Type B pancreatic cell (in vitro differentiated cells): ENCODE data around the gene TRAIP. TPM values are rescaled to one million over a fixed set of nuclear protein-coding genes. Genes with fewer than 3 reads are reported as not detected.

Source experiments
- DNase-seq: peaks from one replicate; pipeline ENCODE4 v3.0.0; 2021; ENCODE audit warnings: mixed read lengths; ENCODE audit not compliant: unreplicated experiment; ENCODE audit errors: extremely low spot score
- H3K27ac Mint-ChIP-seq: 2 replicates; pipeline ENCODE4 v1.8.0; 2021; ENCODE audit warnings: mild to moderate bottlenecking, mixed read lengths
- H3K27me3 Mint-ChIP-seq: 2 replicates; pipeline ENCODE4 v1.8.0; 2021; ENCODE audit warnings: mixed read lengths
- H3K36me3 Mint-ChIP-seq: 2 replicates; pipeline ENCODE4 v1.8.0; 2021; ENCODE audit warnings: mixed read lengths
- H3K4me1 Mint-ChIP-seq: one replicate; pipeline ENCODE4 v1.8.0; 2021; ENCODE audit warnings: mixed read lengths; ENCODE audit not compliant: unreplicated experiment
- H3K4me3 Mint-ChIP-seq: 2 replicates; pipeline ENCODE4 v1.8.0; 2021; ENCODE audit warnings: mild to moderate bottlenecking, mixed read lengths
- H3K9me3 Mint-ChIP-seq: 2 replicates; pipeline ENCODE4 v1.8.0; 2021; ENCODE audit warnings: mixed read lengths
- CTCF ChIP-seq: fragments of 200-600 bp; sonication (generic); conservative IDR thresholded peaks from 2 replicates; pipeline ENCODE4 v1.5.0; 2021; ENCODE audit warnings: antibody characterized with exemption, mild to moderate bottlenecking
- total RNA-seq: library from RNA; stranded (reverse); gene quantifications from 2 replicates; pipeline ENCODE4 v1.2.1, GENCODE V29; 2021; ENCODE audit warnings: low replicate concordance

Gene TRAIP
- total RNA-seq, 1 donor from 2014 or later: 23.0 TPM

GRCh38 chr3:49799761-49800160 is 56.6 kb downstream of the TRAIP start, which contains the start of gene CDHR4:
CDHR4 (minus strand) TSS chr3:49799873; CDS start chr3:49799812, 61 bp downstream.
- peaks cover 5% of the 10 kb centered on the region for H3K4me1 Mint-ChIP-seq
- no peak for DNase-seq

GRCh38 chr3:49799105-49799504 is 57.3 kb downstream of the TRAIP start:
- Mint-ChIP-seq H3K27ac (no peak overlapping the region), H3K27me3 (peaks cover 27% of the 10 kb centered on the region), H3K36me3 (no peaks in the 10 kb centered on the region), H3K4me1 (peaks cover 4% of the 10 kb centered on the region), H3K4me3 (no peak overlapping the region), H3K9me3 (no peaks in the 10 kb centered on the region)
- no peak for TF ChIP-seq CTCF
- no peak for DNase-seq

More at GRCh38 chr3:49799761-49800160, 56.6 kb downstream of the TRAIP start, which contains the start of gene CDHR4:
- no peaks in the 10 kb centered on the region for H3K9me3 Mint-ChIP-seq
- no peak within 1 kb of the TSS for H3K27ac Mint-ChIP-seq
- peaks cover 30% of the 10 kb centered on the region for H3K27me3 Mint-ChIP-seq
- no peaks in the 10 kb centered on the region for H3K36me3 Mint-ChIP-seq
- TF ChIP-seq CTCF: no peak
- no peak within 1 kb of the TSS for H3K4me3 Mint-ChIP-seq

GRCh38 chr3:49794926-49795905 is 61.1 kb downstream of the TRAIP start:
- no peak overlapping the region for H3K4me3 Mint-ChIP-seq
- DNase-seq: no peak
- H3K4me1 Mint-ChIP-seq: peaks cover 5% of the 10 kb centered on the region
- no peaks in the 10 kb centered on the region for H3K9me3 Mint-ChIP-seq
- TF ChIP-seq CTCF: no peak
- peaks cover 4% of the 10 kb centered on the region for H3K27me3 Mint-ChIP-seq
- no peak overlapping the region for H3K27ac Mint-ChIP-seq
- H3K36me3 Mint-ChIP-seq: no peaks in the 10 kb centered on the region

GRCh38 chr3:49794431-49794830 is 61.9 kb downstream of the TRAIP start:
- DNase-seq: no peak
- H3K27me3 Mint-ChIP-seq: peaks cover 4% of the 10 kb centered on the region
- no peaks in the 10 kb centered on the region for H3K9me3 Mint-ChIP-seq
- peaks cover 5% of the 10 kb centered on the region for H3K4me1 Mint-ChIP-seq
- no peaks in the 10 kb centered on the region for H3K36me3 Mint-ChIP-seq
- no peak overlapping the region for H3K27ac Mint-ChIP-seq
- no peak overlapping the region for H3K4me3 Mint-ChIP-seq
- TF ChIP-seq CTCF: no peak

- H3K27ac Mint-ChIP-seq: no peak overlapping the region
- DNase-seq: no peak
- H3K4me1 Mint-ChIP-seq: peaks cover 5% of the 10 kb centered on the region
- peaks cover 4% of the 10 kb centered on the region for H3K27me3 Mint-ChIP-seq
- TF ChIP-seq CTCF: no peak
- no peaks in the 10 kb centered on the region for H3K9me3 Mint-ChIP-seq
- H3K4me3 Mint-ChIP-seq: no peak overlapping the region
- H3K36me3 Mint-ChIP-seq: no peaks in the 10 kb centered on the region
Observed at GRCh38 chr3:49793486-49794085, 62.8 kb downstream of the TRAIP start.
